MV-4-11 (cell line): Measurements from ENCODE around the gene SERPINH1.

Experiments used
- DNase-seq: peaks from one replicate; lab custom pipeline; 2025; lab: John Stamatoyannopoulos, UW

Gene SERPINH1

DNA sequence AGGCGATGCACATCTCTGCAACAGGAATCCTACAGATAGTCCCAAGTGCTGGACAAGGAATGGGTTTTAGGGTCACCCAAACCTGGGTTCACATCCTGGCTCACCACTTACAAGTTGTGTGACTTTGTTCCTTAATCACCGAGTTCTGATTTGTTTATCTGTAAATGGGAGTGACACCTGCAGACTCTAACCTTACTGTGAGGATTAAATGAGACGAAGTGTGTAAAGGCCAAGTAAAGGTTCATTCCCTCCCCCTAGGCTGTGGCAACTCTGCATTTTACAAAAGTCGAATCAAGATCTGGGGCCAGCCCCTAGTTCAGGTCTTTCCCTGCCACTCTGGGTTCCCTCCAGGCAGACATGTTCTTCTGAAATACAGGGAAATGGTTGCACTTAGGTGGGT lies 34.9 kb downstream of the SERPINH1 start:
- DNase-seq, result no peak

DNA sequence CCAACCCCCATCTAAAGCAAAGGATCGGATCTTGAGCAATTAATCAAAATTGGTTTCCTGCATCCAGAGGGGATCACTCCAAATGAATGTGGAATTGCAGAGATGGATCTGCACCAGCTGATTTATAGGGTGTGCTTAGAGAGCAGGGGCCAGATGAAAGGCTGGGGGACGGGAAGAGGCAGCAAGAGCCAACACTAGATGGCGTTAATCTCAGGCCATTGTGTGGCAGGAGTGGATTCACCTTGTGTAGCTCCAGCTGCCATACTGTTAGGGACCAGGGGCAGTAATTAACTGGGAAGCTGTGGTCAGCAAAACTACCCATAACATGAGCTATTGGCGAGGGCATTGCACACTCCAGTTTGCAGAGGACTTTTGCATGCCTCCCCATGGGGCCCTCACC lies 35.6 kb downstream of the SERPINH1 start:
- peak; percentile 32 for DNase-seq

DNA sequence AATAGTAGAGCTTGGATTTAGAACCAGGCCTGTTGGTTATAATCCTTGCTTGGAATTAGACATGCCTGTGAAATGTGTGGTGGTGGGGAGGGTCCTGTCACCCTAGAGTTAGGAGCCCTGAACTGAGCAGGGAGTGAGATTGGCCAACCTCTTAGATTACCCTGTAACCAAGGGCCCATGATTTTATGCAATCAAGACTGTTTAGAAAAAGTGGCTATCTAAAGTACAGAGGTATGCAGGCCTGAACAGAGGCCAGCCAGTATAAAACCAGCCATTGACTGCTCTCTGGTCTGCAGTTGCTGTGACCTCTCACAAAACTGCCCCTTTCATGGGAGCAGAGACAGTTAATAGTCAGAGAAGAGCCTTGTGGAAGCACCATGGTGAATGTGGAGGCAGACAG lies 36.2 kb downstream of the SERPINH1 start:
- DNase-seq, result no peak

DNA sequence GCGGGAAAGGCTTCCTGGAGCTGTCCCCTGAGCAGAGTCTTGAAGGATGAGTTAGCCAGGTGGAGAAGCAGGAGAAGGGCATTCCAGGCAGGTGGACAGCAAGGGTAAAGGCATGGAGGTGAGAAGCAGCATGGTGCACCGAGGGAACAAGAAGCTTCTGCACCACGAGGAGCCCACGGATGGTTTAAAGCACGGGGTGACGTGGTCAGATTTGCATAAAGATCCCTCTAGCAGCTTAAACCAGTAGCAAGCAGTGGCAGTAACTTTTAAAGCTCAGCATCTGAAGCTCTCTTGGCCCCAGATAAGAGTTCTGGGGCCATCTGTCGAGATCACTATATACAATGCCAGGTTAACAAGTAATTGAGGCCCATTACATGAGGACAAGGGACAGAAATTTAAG lies 36.8 kb downstream of the SERPINH1 start:
- DNase-seq, result no peak

DNA sequence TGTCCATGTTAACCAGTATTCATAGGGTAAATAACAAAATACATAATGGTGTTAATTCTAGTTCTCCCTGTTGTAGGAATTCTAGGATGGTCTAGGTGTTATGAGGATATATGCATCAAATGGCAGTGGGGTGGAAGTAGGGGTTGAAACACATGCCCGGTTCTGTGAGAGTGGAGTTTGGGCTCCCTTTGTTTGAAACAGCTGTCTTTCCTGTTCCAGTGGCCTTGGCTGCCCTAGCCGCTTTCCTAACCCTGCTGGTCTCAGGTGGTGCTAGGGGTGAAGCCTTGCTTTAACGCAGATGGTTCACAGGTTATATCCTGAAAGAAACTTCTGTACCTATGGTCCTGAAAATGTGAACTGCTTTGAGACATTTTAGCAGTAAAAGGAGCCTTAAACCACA lies 38.3 kb downstream of the SERPINH1 start:
- no peak for DNase-seq

DNA sequence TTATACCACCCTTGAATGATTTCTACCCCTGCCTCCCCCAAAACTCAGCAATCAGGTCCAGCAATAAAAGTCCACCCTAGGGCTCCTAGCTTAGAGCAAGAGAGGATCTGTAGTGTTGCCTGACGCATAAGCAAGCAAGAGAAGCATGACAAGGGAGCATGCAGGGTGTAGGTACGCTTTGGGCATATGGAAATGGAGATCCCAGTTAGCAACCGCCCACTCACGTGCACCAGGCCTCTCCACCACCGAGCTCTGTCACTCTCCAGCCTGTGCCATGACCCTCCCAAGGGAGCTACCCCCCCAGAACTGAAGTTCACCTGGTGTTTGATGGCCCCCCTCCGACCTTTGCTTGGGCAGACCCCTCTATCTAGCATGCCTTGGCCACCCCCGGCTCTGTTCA lies 39.4 kb downstream of the SERPINH1 start:
- no peak for DNase-seq

DNA sequence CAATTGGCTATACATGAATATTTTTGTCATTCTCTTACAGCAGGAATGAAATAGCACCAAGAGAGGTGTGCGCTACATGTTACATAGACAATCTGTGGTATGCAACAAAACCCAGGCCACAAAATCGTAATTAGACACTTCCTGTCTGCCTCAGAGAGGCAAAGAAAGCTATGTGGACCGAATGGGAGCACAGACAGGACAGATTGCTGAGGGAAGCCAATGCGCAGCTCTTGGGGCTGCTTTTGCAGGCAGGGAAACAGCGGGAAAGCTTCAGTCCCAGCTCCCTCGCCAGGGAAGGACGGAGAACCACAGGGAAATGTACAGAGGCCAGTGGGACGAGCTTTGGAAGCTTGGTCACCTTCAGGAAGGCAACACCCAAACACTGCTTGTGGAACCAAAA lies 40.9 kb downstream of the SERPINH1 start:
- no peak for DNase-seq

DNA sequence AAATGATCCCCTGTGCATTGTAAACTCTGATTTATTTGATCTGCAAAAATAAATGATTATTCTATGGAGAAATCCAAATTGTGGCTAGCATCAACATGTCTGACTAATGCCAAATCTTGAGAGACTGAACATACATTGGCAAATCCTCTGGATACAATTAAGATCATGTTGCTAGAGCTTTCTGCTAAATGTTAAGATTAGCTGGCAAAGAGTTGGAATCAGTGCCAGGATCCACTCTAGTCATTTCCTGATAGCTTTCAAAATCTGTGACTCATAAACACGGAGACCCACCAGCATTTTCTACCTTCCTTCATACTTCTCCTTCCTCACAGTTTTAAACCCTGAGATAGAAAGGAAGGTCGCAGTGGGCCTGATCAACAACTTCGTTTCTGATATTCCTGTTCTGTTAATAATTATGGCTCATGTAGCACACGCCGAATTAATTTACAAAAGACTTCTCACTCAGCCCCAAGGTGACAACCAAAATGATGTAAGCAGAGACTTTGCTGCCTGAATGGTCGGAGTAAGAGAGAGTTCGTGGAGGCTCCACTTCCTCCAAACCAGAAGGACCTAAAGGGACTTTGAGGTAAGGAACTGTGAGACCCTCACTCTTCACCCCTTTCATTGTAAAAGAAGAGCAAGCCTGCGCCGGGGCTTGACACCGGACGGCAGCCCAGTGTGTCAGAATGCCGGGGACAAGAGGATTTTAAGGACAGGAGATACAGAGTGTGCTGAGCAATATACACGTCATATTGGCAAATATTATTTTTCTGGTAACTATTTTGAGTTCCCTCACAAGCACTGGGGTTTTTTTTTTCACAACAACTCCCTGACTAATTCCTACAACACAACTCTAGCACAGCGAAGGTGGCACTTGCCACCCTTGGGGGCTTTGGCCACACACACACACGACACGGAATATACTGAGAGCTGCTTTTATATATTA lies 42.0 kb downstream of the SERPINH1 start:
- no peak for DNase-seq

DNA sequence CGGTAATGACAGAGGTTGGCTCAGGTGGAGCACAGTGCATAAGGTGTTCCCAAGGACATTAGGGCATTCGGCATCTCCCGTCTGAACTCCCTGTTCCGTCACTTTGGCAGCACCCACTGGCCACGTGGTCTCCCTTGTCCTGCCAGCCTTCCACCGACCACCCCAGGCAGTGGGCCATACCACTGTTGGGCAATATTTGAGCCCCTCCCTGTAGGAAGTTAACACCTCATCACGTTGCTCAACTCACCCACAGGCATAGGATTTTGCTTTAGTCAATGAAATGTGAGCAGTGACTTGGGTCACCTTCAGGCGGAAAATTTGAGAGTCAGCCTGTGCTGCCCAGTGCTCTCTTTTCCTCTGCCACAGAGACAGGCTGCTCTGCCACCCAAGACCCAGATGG lies 44.0 kb downstream of the SERPINH1 start:
- DNase-seq, result no peak

DNA sequence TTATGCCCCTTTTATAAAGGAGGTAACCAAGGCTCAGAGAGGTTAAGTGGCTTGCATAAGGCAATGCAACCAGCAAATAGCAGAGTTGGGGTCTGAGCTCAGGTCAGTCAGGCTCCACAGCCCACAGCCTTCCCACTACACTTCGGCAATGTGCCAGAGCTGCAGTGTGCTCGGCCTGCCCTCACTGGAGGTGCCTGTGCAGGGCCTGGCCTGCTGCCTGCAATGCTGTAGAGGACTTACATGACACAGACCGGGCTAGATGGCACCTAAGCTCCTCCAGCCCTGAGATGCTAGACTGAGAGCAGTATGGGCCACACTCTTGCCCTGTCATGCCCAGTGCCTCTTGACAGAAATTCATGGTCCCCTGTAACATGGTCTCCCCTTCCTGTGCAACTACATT lies 49.8 kb downstream of the SERPINH1 start:
- no peak for DNase-seq

DNA sequence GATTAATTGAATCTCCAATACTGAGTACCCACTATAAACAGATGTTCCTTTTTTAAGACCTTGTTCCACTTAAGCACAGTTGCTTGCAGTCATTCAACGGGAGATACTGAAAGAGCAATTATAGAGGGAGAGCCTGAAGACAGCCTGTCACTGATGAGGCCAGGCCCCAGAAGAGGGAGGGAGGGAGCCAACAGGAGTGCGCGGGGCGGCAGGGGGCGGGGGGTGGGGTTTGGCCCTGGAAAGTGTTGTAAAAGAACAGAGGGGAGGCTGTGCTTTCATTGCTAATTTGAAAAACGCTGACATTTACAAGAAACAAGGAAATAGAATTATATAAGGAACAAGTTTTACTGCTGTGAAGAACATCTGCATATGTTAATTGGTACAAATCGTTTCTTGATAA lies 53.7 kb downstream of the SERPINH1 start:
- DNase-seq, result no peak

DNA sequence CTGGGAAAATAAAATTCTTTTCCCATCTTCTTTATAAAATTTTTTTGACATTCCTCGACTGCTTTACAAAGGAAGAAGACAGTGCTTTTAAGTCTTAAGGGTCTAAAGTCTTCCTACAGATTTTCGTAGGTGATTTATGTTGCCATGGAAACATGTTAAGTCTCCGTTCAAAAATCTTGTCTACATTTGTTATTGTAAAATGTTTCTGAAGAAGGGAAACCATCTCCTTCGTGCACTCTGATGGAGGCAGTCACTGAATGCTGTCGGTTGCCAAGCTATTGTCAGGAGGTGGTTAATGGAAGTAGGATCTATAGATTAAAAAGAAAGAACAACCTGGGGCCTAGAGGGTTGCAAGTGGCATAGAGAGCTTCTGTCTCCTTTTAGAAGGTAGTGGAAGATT lies 54.2 kb downstream of the SERPINH1 start:
- DNase-seq, result no peak
